Iris pigment epithelial cell (primary cell): Measurements from ENCODE around the gene PHRF1.
A peak's percentile ranks its signal among the peaks of the same experiment; 100 is the strongest.
"Not testable (repeated sequence)": the region's sequence is repeated elsewhere in the genome, so short reads cannot be mapped to it uniquely, and the experiment has no call there.

Experiments
- DNase-seq: peaks from one replicate; pipeline ENCODE4 v3.0.0-alpha.2; 2011; ENCODE audit warnings: low read depth

The PHRF1 gene

DNA sequence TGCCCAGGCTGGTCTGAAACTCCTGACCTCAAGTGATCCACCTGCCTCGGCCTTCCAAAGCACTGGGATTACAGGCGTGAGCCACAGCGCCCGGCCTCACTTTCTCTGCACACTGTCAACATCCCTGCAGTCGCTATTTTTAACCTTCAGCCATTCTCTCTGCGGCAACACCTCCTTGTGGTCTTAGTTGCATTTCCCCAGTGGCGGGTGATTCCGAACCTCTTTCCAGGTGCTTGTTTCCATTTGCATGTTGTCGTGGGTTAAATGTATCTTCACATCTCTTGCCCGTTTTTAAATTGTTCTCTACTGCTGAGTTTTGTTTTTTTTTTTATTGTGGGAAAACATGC is 52.9 kb downstream of the PHRF1 start:
- no peak for DNase-seq

DNA sequence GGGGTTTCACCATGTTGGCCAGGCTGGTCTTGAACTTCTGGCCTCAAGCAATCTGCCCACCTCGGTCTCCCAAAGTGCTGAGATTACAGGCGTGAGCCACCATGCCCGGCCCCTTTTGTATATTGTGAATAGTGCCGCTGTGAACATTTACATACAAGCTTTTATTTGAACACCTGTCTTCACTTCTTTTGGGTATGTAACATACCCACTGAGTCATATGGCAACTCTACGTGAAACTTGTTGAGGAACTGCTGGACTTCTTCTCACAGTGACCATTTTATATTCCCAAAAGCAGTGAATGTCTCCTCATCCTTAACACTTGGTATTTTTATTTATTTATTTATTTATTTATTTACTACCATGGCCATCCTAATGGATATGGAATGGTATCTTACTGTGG is 54.6 kb downstream of the PHRF1 start:
- DNase-seq = no peak

DNA sequence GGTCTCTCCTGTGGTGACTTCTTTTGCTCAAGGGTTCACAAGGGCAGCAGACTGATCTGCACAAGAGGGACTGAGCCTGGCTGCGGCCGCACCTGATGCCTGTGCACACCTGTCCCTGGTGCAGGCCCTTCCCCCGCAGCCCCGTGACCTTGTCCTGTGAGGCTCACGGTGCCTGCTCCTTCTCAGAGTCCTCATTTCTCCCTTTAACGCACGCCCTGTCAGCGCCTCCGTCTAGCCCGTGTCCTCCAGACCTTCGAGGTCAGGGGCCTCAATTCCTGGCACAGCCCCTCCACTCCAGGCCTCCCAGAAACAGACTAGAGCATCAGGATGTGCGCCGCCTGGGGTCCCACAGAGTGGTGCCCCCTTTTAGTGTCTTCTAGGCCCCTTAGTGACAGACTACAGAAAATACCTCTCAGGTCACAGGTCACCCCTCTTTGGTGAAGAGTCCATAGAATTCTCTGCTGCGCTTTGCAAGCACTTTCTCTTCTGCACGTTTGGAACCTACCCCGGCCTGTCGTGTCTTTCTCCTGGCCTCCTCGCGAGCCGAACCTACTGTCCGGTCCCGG is 59.8 kb downstream of the PHRF1 start:
- no peak for DNase-seq

DNA sequence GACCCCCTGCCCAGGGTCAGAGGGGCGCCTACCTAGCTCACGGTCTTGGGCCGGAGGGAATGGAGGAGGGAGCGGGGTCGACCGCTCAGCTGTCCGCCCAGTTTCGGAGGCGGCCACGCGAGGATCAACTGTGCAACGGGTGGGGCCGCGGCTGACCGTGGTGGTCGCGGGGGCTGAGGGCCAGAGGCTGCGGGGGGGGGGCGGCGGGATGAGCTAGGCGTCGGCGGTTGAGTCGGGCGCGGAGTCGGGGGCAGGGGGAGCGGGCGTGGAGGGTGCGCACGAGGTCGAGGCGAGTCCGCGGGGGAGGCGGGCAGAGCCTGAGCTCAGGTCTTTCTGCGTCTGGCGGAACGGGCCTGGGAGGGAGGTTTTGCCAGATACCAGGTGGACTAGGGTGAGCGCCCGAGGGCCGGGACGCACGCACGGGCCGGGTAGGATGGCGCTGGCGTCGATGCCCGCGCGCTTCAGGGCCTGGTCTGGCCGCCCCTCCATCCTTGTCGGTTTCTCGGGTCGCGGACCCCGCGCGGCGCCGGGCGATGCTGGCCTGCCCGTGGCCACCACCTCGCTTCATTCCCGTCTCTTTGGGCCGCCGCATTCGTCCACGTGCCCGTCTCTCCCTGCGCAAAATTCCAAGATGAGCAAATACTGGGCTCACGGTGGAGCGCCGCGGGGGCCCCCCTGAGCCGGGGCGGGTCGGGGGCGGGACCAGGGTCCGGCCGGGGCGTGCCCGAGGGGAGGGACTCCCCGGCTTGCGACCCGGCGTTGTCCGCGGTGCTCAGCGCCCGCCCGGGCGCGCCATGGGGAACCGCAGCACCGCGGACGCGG is 60.5 kb downstream of the PHRF1 start, which contains the start of gene DRD4:
Gene DRD4 (plus strand): TSS at position 759 of the 822 bp plus-strand sequence. CDS start 36 bp downstream, at position 795.
- no peak for DNase-seq

DNA sequence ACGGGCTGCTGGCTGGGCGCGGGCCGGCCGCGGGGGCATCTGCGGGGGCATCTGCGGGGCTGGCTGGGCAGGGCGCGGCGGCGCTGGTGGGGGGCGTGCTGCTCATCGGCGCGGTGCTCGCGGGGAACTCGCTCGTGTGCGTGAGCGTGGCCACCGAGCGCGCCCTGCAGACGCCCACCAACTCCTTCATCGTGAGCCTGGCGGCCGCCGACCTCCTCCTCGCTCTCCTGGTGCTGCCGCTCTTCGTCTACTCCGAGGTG is 61.0 kb downstream of the PHRF1 start:
- DNase-seq = no peak

DNA sequence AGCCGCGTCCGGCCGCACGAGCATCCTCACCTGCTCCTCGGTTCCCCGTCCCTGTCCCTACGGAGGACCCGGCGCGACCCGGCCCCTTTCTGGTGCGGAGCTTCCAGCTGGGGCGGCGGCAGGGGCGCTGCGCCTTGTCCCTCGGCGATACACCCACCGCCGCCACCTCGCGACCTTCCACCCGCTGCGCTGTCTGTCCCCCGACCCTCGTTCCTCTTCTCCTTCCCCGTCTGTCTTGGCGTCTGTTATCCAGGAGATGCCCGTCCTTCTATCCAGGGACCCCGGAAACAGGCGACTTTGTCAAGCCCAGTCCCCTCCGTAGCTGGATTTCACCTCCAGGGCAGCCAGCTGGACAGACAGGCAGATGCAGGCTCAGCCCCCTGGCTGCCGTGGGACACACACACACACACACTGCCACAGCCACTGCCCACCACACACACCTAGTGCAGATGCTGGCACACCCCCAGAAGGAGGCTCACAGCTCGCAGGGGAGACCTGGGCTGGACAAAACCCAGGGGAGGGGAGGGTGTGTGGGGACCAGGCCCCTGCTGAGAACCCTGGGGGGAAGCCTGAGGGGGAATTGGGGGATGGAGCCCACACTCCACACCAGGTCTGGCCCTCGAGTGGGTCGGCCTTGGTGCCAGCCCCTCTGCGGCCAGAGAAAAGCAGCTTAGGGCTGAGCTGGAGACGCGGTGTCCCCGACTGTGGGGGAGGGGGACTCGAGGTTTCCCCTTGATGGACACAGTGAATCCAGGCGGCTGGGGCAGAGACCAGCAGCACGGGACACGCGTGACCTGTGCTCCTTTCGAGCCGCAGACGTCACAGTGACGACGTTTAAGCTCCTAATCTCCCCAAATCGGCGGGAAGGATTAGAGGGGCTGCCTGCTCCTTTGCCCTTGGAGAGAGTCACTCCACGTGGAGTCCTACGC is 61.6 kb downstream of the PHRF1 start:
- DNase-seq = no peak

DNA sequence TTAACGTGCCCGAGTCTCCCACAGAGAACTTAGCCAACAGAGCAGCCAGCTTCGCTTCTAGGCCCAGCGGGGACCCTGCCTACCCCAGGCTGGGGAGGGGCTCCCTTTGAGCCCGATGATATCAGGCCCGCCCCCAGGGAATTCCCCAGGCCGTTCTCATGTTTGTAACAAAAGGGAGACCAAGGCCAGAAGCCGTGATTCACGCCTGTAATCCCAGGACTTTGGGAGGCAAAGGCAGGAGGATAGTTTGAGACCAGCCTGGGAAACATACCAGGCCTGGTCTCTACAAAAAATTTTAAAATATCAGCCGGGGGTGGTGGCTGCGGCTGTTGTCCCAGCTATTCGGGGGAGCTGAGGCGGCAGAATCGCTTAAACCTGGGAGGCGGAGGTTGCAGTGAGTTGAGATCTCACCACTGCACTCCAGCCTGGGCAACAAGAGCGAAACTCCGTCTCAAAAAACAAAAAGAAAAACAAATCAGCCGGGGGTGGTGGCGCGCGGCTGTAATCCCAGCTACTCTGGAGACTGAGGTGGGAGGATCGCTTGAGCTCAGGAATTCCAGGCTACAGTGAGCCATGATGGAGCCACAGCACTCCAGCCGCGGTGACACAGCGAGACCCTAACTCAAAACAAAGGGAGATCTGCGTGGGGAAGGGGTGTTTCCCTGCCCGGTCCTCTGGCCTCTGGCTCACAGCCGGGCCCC is 62.5 kb downstream of the PHRF1 start:
- DNase-seq = peak; percentile 40

DNA sequence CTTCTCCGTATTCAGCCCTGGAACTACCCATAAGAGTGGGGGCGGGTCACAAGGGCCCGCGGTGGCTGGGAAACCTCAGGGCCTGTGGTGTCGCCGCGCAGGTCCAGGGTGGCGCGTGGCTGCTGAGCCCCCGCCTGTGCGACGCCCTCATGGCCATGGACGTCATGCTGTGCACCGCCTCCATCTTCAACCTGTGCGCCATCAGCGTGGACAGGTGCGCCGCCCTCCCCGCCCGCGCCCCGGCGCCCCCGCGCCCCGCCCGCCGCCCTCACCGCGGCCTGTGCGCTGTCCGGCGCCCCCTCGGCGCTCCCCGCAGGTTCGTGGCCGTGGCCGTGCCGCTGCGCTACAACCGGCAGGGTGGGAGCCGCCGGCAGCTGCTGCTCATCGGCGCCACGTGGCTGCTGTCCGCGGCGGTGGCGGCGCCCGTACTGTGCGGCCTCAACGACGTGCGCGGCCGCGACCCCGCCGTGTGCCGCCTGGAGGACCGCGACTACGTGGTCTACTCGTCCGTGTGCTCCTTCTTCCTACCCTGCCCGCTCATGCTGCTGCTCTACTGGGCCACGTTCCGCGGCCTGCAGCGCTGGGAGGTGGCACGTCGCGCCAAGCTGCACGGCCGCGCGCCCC is 63.2 kb downstream of the PHRF1 start:
- DNase-seq = no peak

DNA sequence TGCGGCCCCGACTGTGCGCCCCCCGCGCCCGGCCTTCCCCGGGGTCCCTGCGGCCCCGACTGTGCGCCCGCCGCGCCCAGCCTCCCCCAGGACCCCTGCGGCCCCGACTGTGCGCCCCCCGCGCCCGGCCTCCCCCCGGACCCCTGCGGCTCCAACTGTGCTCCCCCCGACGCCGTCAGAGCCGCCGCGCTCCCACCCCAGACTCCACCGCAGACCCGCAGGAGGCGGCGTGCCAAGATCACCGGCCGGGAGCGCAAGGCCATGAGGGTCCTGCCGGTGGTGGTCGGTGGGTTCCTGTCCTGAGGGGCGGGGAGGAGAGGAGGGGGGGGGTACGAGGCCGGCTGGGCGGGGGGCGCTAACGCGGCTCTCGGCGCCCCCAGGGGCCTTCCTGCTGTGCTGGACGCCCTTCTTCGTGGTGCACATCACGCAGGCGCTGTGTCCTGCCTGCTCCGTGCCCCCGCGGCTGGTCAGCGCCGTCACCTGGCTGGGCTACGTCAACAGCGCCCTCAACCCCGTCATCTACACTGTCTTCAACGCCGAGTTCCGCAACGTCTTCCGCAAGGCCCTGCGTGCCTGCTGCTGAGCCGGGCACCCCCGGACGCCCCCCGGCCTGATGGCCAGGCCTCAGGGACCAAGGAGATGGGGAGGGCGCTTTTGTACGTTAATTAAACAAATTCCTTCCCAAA is 63.9 kb downstream of the PHRF1 start:
- DNase-seq = no peak

DNA sequence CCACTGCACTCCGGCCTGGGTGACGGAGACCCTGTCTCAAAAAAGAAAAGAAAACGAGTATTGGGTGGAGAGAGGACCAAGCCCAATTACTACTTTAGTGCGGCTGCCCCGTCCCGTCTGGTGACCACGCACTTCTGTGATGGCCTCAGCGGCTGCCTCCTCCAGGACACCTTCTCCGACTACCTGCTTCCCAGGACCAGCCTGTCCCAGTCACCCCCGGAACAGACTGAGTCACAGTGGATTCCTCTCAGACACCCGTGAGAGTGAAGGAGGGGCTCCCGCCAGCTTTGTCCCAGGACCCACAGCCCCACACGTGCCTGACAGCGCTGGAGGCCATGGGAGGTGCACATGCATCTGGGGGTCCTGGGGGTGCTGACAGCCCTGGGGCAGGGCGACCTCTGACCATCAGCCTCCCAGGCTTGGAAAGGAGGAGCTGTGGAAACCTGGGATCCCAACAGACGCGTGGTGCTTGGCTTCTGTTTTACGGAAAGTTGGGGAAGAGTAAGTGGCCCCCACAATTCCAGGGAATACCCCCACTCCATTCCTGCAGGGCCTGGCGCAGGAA is 65.6 kb downstream of the PHRF1 start:
- DNase-seq = no peak

DNA sequence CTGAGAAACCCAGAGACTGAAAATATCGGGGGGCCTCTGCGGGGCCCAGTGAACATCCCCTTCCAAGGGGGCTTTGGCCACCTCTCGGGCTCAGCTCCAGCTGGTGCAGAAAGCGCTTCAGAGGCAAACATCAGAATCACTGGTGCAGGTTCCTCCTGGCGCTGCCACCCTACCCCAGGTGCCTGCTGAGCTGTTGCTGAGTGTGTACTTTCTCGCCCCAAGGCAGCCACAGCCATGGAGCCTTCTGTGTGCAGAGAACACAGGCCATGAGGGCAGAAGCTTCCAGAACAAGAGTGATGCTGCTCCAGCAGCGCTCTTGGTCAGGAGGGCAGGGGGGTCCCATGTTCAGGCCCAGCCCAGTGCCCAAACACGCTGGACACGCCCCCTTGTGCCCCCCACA is 67.1 kb downstream of the PHRF1 start:
- no peak for DNase-seq

DNA sequence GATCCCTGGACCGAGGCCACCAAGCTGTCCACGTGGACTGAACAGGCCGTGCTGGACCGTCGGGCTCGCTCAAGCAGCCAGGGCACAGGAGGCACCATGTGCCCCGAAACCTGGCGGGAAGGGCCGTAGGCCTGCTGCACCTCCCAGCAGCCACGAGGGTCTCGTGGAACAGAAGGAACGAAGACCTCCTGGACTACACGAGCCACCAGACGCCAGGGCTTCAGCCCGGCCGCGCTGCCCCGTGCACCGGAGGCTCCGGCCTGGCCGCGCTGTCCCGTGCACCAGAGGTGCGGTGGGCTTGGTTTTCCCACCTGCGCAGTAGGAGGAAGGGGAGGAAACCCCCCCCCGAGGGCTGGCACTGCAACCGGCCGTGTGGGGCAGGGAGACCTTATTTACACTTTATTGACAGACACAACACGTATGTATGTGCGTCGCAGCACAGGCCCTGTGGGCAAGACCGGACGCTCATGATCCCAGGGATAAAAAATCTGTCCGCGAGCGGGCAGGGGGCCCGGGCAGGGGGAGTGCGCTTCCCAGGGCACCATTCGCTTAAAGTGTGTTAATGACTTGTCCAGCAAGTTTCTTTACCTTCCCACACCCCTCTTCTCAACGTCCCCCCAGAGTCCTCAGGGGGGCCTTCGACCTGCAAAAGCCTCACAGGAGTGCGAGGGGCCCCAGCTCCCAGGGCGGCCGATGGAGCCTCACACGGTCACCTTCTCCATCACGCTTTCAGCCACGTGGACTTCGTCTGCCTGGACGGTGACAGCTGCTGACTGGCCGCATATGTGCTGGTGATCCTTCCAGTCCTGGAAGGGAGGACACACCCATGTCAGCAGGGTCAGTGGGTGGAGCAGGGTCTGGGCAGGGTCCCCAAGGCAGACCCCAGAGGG is 67.8 kb downstream of the PHRF1 start:
- DNase-seq = no peak

DNA sequence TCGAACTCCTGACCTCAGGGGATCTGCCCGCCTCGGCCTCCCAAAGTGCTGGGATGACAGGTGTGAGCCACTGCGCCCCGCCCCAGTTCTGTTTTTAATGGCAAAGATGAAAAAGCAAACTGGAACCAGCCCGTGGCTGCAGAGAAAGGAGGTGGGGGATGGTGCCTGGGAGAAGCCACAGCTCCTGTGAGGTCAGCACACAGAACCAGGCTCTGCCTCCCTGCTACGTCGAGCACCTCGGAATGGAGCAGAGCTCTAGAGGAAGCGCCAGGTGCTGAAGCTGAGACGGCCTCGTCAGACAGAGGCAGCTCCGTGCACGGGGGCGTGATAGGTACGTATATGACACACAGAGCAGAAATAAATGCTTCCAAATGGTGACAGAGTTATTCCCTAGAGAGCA is 69.3 kb downstream of the PHRF1 start:
- DNase-seq = no peak

DNA sequence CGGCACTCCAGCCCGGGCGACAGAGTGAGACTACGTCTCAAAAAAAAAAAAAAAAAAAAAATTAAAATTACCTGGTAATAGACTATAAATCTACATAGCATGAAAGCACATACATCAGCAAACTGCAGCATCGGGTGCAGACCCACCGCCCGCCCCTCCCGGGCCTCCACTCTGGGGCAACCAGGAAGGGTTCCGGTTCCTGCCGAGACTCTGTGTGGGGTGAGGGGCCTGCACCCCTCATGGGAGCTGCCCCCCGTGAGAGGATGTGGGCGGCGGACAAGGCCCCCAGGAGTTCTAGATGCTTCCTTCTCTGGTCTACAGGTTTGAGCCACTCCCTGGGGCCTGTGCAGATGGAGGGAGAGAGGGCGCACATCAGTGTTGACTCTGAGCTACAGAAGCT is 69.9 kb downstream of the PHRF1 start:
- DNase-seq = no peak

DNA sequence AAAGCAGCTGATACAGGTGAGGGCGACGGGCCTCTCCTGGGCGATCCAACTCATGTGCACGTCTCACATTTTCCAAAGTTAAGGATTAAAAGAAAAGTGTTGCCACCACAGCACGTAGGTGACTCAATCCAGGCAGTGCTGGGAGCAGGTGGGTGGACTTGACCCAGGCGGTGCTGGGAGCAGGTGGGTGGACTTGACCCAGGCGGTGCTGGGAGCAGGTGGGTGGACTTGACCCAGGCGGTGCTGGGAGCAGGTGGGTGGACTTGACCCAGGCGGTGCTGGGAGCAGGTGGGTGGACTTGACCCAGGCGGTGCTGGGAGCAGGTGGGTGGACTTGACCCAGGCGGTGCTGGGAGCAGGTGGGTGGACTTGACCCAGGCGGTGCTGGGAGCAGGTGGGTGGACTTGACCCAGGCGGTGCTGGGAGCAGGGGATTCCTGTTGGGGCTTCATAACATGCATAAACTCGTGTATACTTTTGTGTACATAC is 71.4 kb downstream of the PHRF1 start:
- DNase-seq = not testable (repeated sequence)

DNA sequence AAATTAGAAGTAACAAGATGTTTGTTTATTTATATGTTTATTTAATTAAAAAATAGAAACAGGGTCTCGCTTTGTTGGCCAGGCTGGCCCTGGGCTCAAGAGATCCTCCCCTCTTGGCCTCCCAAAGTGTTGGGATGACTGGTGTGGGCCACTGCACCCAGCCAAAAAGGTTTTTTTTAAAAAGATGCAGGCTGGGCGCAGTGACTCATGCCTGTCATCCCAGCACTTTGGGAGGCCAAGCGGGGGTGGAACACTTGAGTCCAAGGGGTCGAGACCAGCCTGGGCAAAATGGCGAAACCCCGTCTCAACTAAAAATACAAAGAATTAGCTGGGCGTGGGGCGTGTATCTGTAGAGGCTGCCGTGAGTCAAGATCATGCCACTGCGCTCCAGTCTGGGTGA is 74.2 kb downstream of the PHRF1 start:
- DNase-seq = no peak

DNA sequence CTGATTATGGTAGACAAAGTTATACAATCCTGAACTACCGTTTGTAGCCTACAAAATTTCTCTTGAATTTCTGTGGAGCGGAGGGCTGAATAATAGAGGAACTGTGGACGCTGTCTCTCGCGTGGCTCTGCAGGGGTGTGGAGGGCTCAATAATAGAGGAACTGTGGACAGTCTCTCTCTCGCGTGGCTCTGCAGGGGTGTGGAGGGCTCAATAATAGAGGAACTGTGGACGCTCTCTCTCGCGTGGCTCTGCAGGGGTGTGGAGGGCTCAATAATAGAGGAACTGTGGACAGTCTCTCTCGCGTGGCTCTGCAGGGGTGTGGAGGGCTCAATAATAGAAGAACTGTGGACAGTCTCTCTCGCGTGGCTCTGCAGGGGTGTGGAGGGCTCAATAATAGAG is 76.9 kb downstream of the PHRF1 start:
- not testable (repeated sequence) for DNase-seq

DNA sequence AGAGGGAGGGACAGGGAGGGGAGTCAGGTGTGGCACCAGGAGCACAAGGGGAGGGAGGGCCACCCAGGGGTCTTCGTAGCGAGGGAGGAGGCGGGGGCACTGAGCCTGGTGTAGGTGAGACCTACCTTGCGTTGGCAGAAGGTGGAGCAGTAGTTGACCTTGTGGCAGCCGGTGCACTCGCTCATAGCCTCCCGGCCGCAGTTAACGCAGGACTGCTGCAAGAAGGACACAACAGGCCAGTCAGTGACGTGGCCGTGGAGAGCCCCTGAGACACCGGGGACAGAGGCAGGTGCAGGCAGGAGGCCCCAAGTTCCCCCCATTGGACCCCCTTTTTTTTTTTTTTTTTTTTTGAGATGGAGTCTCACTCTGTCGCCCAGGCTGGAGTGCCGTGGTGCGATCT is 77.6 kb downstream of the PHRF1 start:
- DNase-seq = no peak

DNA sequence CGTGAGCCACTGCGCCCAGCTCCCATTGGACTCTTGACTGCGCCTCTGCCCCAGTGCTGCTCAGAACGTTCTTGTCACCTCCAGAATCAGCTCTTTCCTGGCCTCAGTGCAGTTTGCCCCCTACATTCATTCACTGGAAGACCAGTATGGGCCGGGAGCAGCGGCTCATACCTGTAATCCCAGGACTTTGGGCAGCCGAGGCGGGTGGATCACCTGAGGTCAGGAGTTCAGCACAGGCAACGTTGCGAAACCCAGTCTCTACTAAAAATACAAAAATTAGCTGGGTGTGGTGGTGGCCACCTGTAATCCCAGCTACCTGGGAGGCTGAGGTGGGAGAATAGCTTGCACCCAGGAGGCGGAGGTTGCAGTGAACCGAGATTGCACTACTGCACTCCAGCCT is 78.2 kb downstream of the PHRF1 start:
- DNase-seq = not testable (repeated sequence)
